H9 (cell line): ENCODE data around the gene HASPIN. TPM values are rescaled to one million over a fixed set of nuclear protein-coding genes. Genes with fewer than 3 reads are reported as not detected.

Source experiments
- DNase-seq: peaks from one replicate; pipeline ENCODE4 v3.0.0-alpha.2; 2017
- H2AFZ ChIP-seq: one replicate; pipeline ENCODE4 v1.6.1; 2013; ENCODE audit warnings: mild to moderate bottlenecking, low read length, control low read depth, moderate library complexity
- H2AK5ac ChIP-seq: 2 replicates; pipeline ENCODE4 v1.6.1; 2013; ENCODE audit warnings: low read length, control low read depth, mixed read lengths; ENCODE audit not compliant: insufficient read length
- H2BK120ac ChIP-seq: one replicate; pipeline ENCODE4 v1.6.1; 2013; ENCODE audit warnings: low read depth, mild to moderate bottlenecking, low read length, control low read depth, inconsistent platforms; ENCODE audit not compliant: poor library complexity, severe bottlenecking
- H2BK12ac ChIP-seq: 2 replicates; pipeline ENCODE4 v1.6.1; 2013; ENCODE audit warnings: low read length, control low read depth, mixed read lengths, low read depth; ENCODE audit not compliant: insufficient read length
- H2BK15ac ChIP-seq: 2 replicates; pipeline ENCODE4 v1.6.1; 2013; ENCODE audit warnings: low read depth, low read length, control low read depth
- H2BK20ac ChIP-seq: one replicate; pipeline ENCODE4 v1.6.1; 2013; ENCODE audit warnings: low read depth, mild to moderate bottlenecking, low read length, control low read depth, inconsistent platforms; ENCODE audit not compliant: poor library complexity, severe bottlenecking
- H2BK5ac ChIP-seq: 2 replicates; pipeline ENCODE4 v1.6.1; 2013; ENCODE audit warnings: low read length, control low read depth, mixed read lengths; ENCODE audit not compliant: insufficient read length
- H3K14ac ChIP-seq: 2 replicates; pipeline ENCODE4 v1.6.1; 2013; ENCODE audit warnings: low read length, control low read depth; ENCODE audit not compliant: insufficient read depth
- H3K18ac ChIP-seq: 2 replicates; pipeline ENCODE4 v1.6.1; 2013; ENCODE audit warnings: low read depth, mild to moderate bottlenecking, mixed read lengths, low read length, control low read depth; ENCODE audit not compliant: insufficient read length
- H3K23ac ChIP-seq: 2 replicates; pipeline ENCODE4 v1.6.1; 2013; ENCODE audit warnings: low read length, control low read depth, mixed read lengths, low read depth; ENCODE audit not compliant: insufficient read length
- H3K23me2 ChIP-seq: 2 replicates; pipeline ENCODE4 v1.6.1; 2013; ENCODE audit warnings: low read depth, mild to moderate bottlenecking, mixed read lengths, low read length, control low read depth; ENCODE audit not compliant: insufficient read length, poor library complexity, severe bottlenecking
- H3K27ac ChIP-seq: 2 replicates; pipeline ENCODE4 v1.5.1; 2013; ENCODE audit warnings: low read length, control low read depth, mixed read lengths, low read depth; ENCODE audit not compliant: insufficient read length
- H3K27me3 ChIP-seq: 2 replicates; pipeline ENCODE4 v1.6.1; 2013; ENCODE audit warnings: low read length, control low read depth, inconsistent platforms; ENCODE audit not compliant: insufficient read depth
- H3K4ac ChIP-seq: 2 replicates; pipeline ENCODE4 v1.6.1; 2013; ENCODE audit warnings: low read depth, mild to moderate bottlenecking, control low read depth, inconsistent platforms, low read length, moderate library complexity
- H3K4me1 ChIP-seq: 2 replicates; pipeline ENCODE4 v1.6.1; 2013; ENCODE audit warnings: low read length, control low read depth, inconsistent platforms; ENCODE audit not compliant: insufficient read depth
- H3K4me2 ChIP-seq: 2 replicates; pipeline ENCODE4 v1.6.1; 2013; ENCODE audit warnings: low read length, control low read depth, mixed read lengths; ENCODE audit not compliant: insufficient read length, insufficient read depth
- H3K56ac ChIP-seq: 2 replicates; pipeline ENCODE4 v1.6.1; 2013; ENCODE audit warnings: low read depth, mild to moderate bottlenecking, mixed read lengths, low read length, control low read depth; ENCODE audit not compliant: insufficient read length
- H3K79me1 ChIP-seq: 2 replicates; pipeline ENCODE4 v1.6.1; 2013; ENCODE audit warnings: low read depth, mild to moderate bottlenecking, moderate library complexity, low read length, control low read depth, inconsistent platforms; ENCODE audit not compliant: insufficient read depth, poor library complexity, severe bottlenecking
- H3K79me2 ChIP-seq: 2 replicates; pipeline ENCODE4 v1.6.1; 2013; ENCODE audit warnings: low read length, control low read depth, inconsistent platforms; ENCODE audit not compliant: insufficient read depth
- H3K9ac ChIP-seq: 2 replicates; pipeline ENCODE4 v1.6.1; 2013; ENCODE audit warnings: low read length, control low read depth, mixed read lengths; ENCODE audit not compliant: insufficient read length; ENCODE audit errors: extremely low read depth
- H3K9me3 ChIP-seq: one replicate; pipeline ENCODE4 v1.6.1; 2013; ENCODE audit warnings: low read depth, low read length, inconsistent platforms; ENCODE audit not compliant: control insufficient read depth
- H3T11ph ChIP-seq: one replicate; pipeline ENCODE4 v1.6.1; 2013; ENCODE audit warnings: mild to moderate bottlenecking, low read length, control low read depth, inconsistent platforms
- H4K20me1 ChIP-seq: one replicate; pipeline ENCODE4 v1.6.1; 2013; ENCODE audit not compliant: control insufficient read depth, insufficient read length, insufficient read depth
- H4K5ac ChIP-seq: 2 replicates; pipeline ENCODE4 v1.6.1; 2013; ENCODE audit warnings: low read depth, mild to moderate bottlenecking, mixed read lengths, low read length, control low read depth; ENCODE audit not compliant: insufficient read length
- H4K8ac ChIP-seq: replicated peaks from 2 replicates; pipeline ENCODE4 v1.6.1; 2013; ENCODE audit warnings: low read length, control low read depth, mixed read lengths, low read depth; ENCODE audit not compliant: insufficient read length
- H4K91ac ChIP-seq: 2 replicates; pipeline ENCODE4 v1.6.1; 2013; ENCODE audit warnings: low read depth, mild to moderate bottlenecking, moderate library complexity, mixed read lengths, low read length, control low read depth; ENCODE audit not compliant: insufficient read length
- H3K27ac Mint-ChIP-seq, 3 experiments: 2 replicates in 2 of 3; 3 replicates in 1 of 3; pipeline ENCODE4 v1.8.0; 2020 to 2021; ENCODE audit warnings: mixed read lengths in 3 of 3, mild to moderate bottlenecking in 1 of 3, moderate library complexity in 1 of 3
- H3K27me3 Mint-ChIP-seq: 2 replicates; pipeline ENCODE4 v1.8.0; 2021; ENCODE audit warnings: low read depth, mild to moderate bottlenecking, moderate library complexity, mixed read lengths
- H3K36me3 Mint-ChIP-seq, 3 experiments: 2 replicates in 2 of 3; 3 replicates in 1 of 3; pipeline ENCODE4 v1.8.0; 2020 to 2021; ENCODE audit warnings: low read depth in 3 of 3, mixed read lengths in 3 of 3; ENCODE audit not compliant: insufficient read depth in 1 of 3
- H3K4me1 Mint-ChIP-seq, 2 experiments: 2 replicates each; pipeline ENCODE4 v1.8.0; 2020; ENCODE audit warnings: mixed read lengths in 2 of 2
- H3K4me3 Mint-ChIP-seq, 2 experiments: 2 replicates in 1 of 2; 3 replicates in 1 of 2; pipeline ENCODE4 v1.8.0; 2020 to 2021; ENCODE audit warnings: mild to moderate bottlenecking in 2 of 2, mixed read lengths in 2 of 2, moderate library complexity in 1 of 2
- H3K9me3 Mint-ChIP-seq, 2 experiments: 2 replicates in 1 of 2; 3 replicates in 1 of 2; pipeline ENCODE4 v1.8.0; 2020; ENCODE audit warnings: mild to moderate bottlenecking in 2 of 2, mixed read lengths in 2 of 2, moderate library complexity in 1 of 2
- CTCF ChIP-seq: fragments of 200-600 bp; sonication (generic); conservative IDR thresholded peaks from 3 replicates; pipeline ENCODE4 v1.8.0; 2021; ENCODE audit warnings: antibody characterized with exemption, mild to moderate bottlenecking
- WGBS: extraction: QIAGEN DNeasy Blood & Tissue Kit; methylation state at CpG from one replicate; pipeline ENCODE4 v1.1.7; 2013; ENCODE audit warnings: missing lambda C conversion rate, low lambda C conversion rate, mixed read lengths; ENCODE audit not compliant: insufficient read length; ENCODE audit errors: extremely low coverage; 5-methylcytosine and 5-hydroxymethylcytosine counted together
- total RNA-seq: library from RNA; stranded (reverse); gene quantifications from 2 replicates; pipeline ENCODE4 v1.2.1, GENCODE V29; 2021

The HASPIN gene
- total RNA-seq, 1 experiment from 2014 or later, result 26.6 TPM

DNA sequence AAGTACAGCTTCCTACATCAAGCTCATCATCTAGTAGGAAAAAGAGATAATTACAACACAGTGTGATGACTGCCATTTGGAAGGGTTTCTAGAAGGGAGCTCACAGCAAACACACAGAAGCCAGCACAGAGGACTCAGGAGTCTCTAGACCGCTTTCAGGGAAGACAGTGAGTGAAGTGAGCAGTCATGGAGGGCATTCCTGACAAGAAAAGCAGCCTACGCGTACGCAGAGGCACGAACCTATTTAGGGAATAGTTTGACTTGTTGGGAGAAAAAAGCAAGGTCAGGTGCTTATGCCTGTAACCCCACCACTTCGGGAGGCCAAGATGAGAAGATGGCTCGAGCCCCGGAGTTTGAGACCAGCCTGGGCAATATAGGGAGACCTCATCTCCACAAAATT is 8.4 kb upstream of the HASPIN start:
- Histone ChIP-seq H2AFZ (no peak overlapping the region), H3K18ac (no peak overlapping the region), H2BK120ac (no peak overlapping the region), H2AK5ac (no peak overlapping the region), H2BK20ac (no peak overlapping the region), H3K4ac (no peak overlapping the region), H3K79me2 (no peaks in the 10 kb centered on the region), H3K27ac (no peak overlapping the region), H3K14ac (no peak overlapping the region), H3K56ac (no peak overlapping the region), H2BK15ac (no peak overlapping the region), H3K27me3 (no peaks in the 10 kb centered on the region), H3K79me1 (no peaks in the 10 kb centered on the region), H3K9ac (no peak overlapping the region), H3K23me2 (no peaks in the 10 kb centered on the region), H3K4me2 (no peak overlapping the region), H3K9me3 (no peaks in the 10 kb centered on the region), H4K8ac (no peak overlapping the region), H4K91ac (no peak overlapping the region), H2BK12ac (no peak overlapping the region), H3T11ph (no peak overlapping the region), H4K5ac (no peak overlapping the region), H3K23ac (no peak overlapping the region), H3K4me1 (no peaks in the 10 kb centered on the region), H2BK5ac (no peak overlapping the region), H4K20me1 (no peaks in the 10 kb centered on the region)
- Mint-ChIP-seq H3K27me3 (no peaks in the 10 kb centered on the region), H3K27ac (no peak overlapping the region), H3K9me3 (no peaks in the 10 kb centered on the region), H3K36me3 (peaks cover 9 to 55% (median 27%) of the 10 kb centered on the region in 3 experiments; a peak in 6 of 7 replicates), H3K4me1 (peaks cover 0 to 2% of the 10 kb centered on the region in 2 experiments; a peak in 1 of 4 replicates), H3K4me3 (no peak overlapping the region)
- no CpG with 5 or more reads among the region's 8 CpGs for WGBS
- no peak for TF ChIP-seq CTCF
- no peak for DNase-seq
